GM21360 (cell line): Measurements from ENCODE around the gene COL23A1.
"Not testable (repeated sequence)": the region's sequence is repeated elsewhere in the genome, so short reads cannot be mapped to it uniquely, and the experiment has no call there.

ENCODE experiments used
- ATAC-seq: cut with Tn5 transposase; IDR thresholded peaks from one replicate; pipeline ENCODE4 v1.9.1; 2021; ENCODE audit warnings: mild to moderate bottlenecking, moderate library complexity; ENCODE audit not compliant: unreplicated experiment

Gene COL23A1

GRCh38 chr5:178234750-178235587 lies 355.2 kb downstream of the COL23A1 start:
- ATAC-seq = no peak

GRCh38 chr5:178234121-178234749 lies 356.0 kb downstream of the COL23A1 start:
- no peak for ATAC-seq

- ATAC-seq = no peak
Observed at GRCh38 chr5:178232920-178233429, 357.2 kb downstream of the COL23A1 start.

GRCh38 chr5:178232124-178232919 lies 357.9 kb downstream of the COL23A1 start, which contains the start of gene PHYKPL:
PHYKPL (minus strand) TSS chr5:178232802; CDS start chr5:178232550, 252 bp downstream.
- ATAC-seq = peak; percentile 48

GRCh38 chr5:178231539-178232123 lies 358.6 kb downstream of the COL23A1 start:
- no peak for ATAC-seq

GRCh38 chr5:178230879-178231538 lies 359.2 kb downstream of the COL23A1 start:
- no peak for ATAC-seq

- ATAC-seq = no peak
Observed at GRCh38 chr5:178229861-178230260, 360.3 kb downstream of the COL23A1 start.

GRCh38 chr5:178229111-178229510 lies 361.1 kb downstream of the COL23A1 start:
- ATAC-seq = not testable (repeated sequence)

- no peak for ATAC-seq
Observed at GRCh38 chr5:178228609-178229008, 361.6 kb downstream of the COL23A1 start.

- no peak for ATAC-seq
Observed at GRCh38 chr5:178227929-178228328, 362.3 kb downstream of the COL23A1 start.

- ATAC-seq = no peak
Observed at GRCh38 chr5:178227138-178227659, 363.0 kb downstream of the COL23A1 start.

- no peak for ATAC-seq
Observed at GRCh38 chr5:178225174-178225573, 365.0 kb downstream of the COL23A1 start.

GRCh38 chr5:178224403-178224802 lies 365.8 kb downstream of the COL23A1 start:
- ATAC-seq = no peak

GRCh38 chr5:178223828-178224335 lies 366.3 kb downstream of the COL23A1 start:
- ATAC-seq = no peak

GRCh38 chr5:178223196-178223773 lies 366.9 kb downstream of the COL23A1 start:
- no peak for ATAC-seq

- ATAC-seq = no peak
Observed at GRCh38 chr5:178222292-178222691, 367.9 kb downstream of the COL23A1 start.

GRCh38 chr5:178221853-178222252 lies 368.3 kb downstream of the COL23A1 start:
- no peak for ATAC-seq

GRCh38 chr5:178221282-178221681 lies 368.9 kb downstream of the COL23A1 start:
- no peak for ATAC-seq

GRCh38 chr5:178218827-178219226 lies 371.4 kb downstream of the COL23A1 start:
- ATAC-seq = no peak
